ENCODE measurements around the gene PAF1. TPM values are rescaled to one million over a fixed set of nuclear protein-coding genes. Genes with fewer than 3 reads are reported as not detected.

The PAF1 gene
- total and polyA plus RNA-seq, 2 of the 13 experiments (the other 11 are each of a cell fraction or from before 2014, with no cell fraction given): 30.2 to 31.1 TPM

GRCh38 chr19:39401070-39401548 is 10.2 kb upstream of the PAF1 start (continued):
- TF ChIP-seq TCF7L2 (IDR thresholded peaks at IDR 0.05; ENCODE audit: low read depth, low read length) (no peak), SOX13 (IDR thresholded peaks at IDR 0.05) (peak; percentile 22; the same call in 1 of the 2 replicates), SOX13 (CRISPR knock-in tag; conservative IDR thresholded peaks at IDR 0.05 in 1 of 2, IDR thresholded peaks at IDR 0.05 in 1 of 2) (no peak), CEBPB (IDR thresholded peaks at IDR 0.05; ENCODE audit: borderline replicate concordance, low read depth, low read length) (no peak), ZNF12 (CRISPR knock-in tag; IDR thresholded peaks at IDR 0.05) (no peak), GTF3A (CRISPR knock-in tag; conservative IDR thresholded peaks at IDR 0.05) (no peak), ZNF567 (CRISPR knock-in tag; IDR thresholded peaks at IDR 0.05; ENCODE audit: borderline replicate concordance) (no peak), JUND (CRISPR knock-in tag; IDR thresholded peaks at IDR 0.05) (peak; percentile 35; the same call in 1 of the 2 replicates), AFF4 (CRISPR knock-in tag; IDR thresholded peaks at IDR 0.05) (no peak), NR2F6 (IDR thresholded peaks at IDR 0.05) (no peak), NR2F6 (CRISPR knock-in tag; IDR thresholded peaks at IDR 0.05) (no peak), ZNF879 (CRISPR knock-in tag; IDR thresholded peaks at IDR 0.05) (no peak; the same call in 1 of the 2 replicates), ZSCAN30 (CRISPR knock-in tag; IDR thresholded peaks at IDR 0.05) (no peak), RCOR2 (CRISPR knock-in tag; IDR thresholded peaks at IDR 0.05) (no peak), FOSL1 (CRISPR knock-in tag; IDR thresholded peaks at IDR 0.05; ENCODE audit: borderline replicate concordance) (no peak; the same call in 1 of the 2 replicates), ZNF142 (CRISPR knock-in tag; IDR thresholded peaks at IDR 0.05) (no peak), BHLHE40 (IDR thresholded peaks at IDR 0.05; ENCODE audit: low read length) (no peak)
- TF ChIP-seq, protein P1, sequence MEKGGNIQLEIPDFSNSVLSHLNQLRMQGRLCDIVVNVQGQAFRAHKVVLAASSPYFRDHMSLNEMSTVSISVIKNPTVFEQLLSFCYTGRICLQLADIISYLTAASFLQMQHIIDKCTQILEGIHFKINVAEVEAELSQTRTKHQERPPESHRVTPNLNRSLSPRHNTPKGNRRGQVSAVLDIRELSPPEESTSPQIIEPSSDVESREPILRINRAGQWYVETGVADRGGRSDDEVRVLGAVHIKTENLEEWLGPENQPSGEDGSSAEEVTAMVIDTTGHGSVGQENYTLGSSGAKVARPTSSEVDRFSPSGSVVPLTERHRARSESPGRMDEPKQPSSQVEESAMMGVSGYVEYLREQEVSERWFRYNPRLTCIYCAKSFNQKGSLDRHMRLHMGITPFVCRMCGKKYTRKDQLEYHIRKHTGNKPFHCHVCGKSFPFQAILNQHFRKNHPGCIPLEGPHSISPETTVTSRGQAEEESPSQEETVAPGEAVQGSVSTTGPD (CRISPR knock-in tag; IDR thresholded peaks at IDR 0.05): no peak
- TF ChIP-seq, protein P2, sequence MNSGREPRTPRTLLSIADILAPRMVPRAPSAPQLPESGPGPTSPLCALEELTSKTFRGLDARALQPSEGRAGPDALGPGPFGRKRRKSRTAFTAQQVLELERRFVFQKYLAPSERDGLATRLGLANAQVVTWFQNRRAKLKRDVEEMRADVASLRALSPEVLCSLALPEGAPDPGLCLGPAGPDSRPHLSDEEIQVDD (CRISPR knock-in tag; IDR thresholded peaks at IDR 0.05; ENCODE audit: borderline replicate concordance): no peak

Data from HepG2 (cell line).